DMS79 treated with DMSO at 0.1 percent for 48 hours (cell line): ENCODE data around the gene NHSL1.
A peak's percentile ranks its signal among the peaks of the same experiment; 100 is the strongest.

Experiments used
- DNase-seq: peaks from one replicate; lab custom pipeline; 2025; lab: John Stamatoyannopoulos, UW

NHSL1 gene

GRCh38 chr6:138401960-138402837, 97.1 kb downstream of the NHSL1 start:
- no peak for DNase-seq

GRCh38 chr6:138400326-138400725, 99.0 kb downstream of the NHSL1 start:
- no peak for DNase-seq

GRCh38 chr6:138397128-138398122, 101.9 kb downstream of the NHSL1 start:
- no peak for DNase-seq

- DNase-seq = no peak
Observed at GRCh38 chr6:138396709-138397108, 102.6 kb downstream of the NHSL1 start.

- no peak for DNase-seq
Observed at GRCh38 chr6:138393871-138394783, 105.2 kb downstream of the NHSL1 start.

- no peak for DNase-seq
Observed at GRCh38 chr6:138389551-138389950, 109.7 kb downstream of the NHSL1 start.

- no peak for DNase-seq
Observed at GRCh38 chr6:138387577-138388368, 111.5 kb downstream of the NHSL1 start.

- DNase-seq = no peak
Observed at GRCh38 chr6:138386897-138387296, 112.4 kb downstream of the NHSL1 start.

- no peak for DNase-seq
Observed at GRCh38 chr6:138383776-138384175, 115.5 kb downstream of the NHSL1 start.

- no peak for DNase-seq
Observed at GRCh38 chr6:138382498-138383265, 116.6 kb downstream of the NHSL1 start.

GRCh38 chr6:138378463-138378862, 120.8 kb downstream of the NHSL1 start:
- peak; percentile 27 for DNase-seq

- peak; percentile 88 for DNase-seq
Observed at GRCh38 chr6:138377844-138378243, 121.5 kb downstream of the NHSL1 start, which contains the start of gene SMIM28. SMIM28 (plus strand) TSS chr6:138377905; CDS start chr6:138378073, 168 bp downstream.

GRCh38 chr6:138377042-138377441, 122.3 kb downstream of the NHSL1 start:
- no peak for DNase-seq

- no peak for DNase-seq
Observed at GRCh38 chr6:138374815-138375214, 124.5 kb downstream of the NHSL1 start.

GRCh38 chr6:138374230-138374629, 125.1 kb downstream of the NHSL1 start:
- DNase-seq = no peak

- DNase-seq = no peak
Observed at GRCh38 chr6:138372711-138373463, 126.4 kb downstream of the NHSL1 start.
